ENCODE results near the gene LINGO1. TPM values are rescaled to one million over a fixed set of nuclear protein-coding genes. Genes with fewer than 3 reads are reported as not detected.

LINGO1 gene
- total RNA-seq, 1 donor from 2014 or later, result 4.5 TPM

- Mint-ChIP-seq H3K36me3 (ENCODE audit: low read depth, unreplicated experiment) (no peaks in the 10 kb centered on the region), H3K27me3 (ENCODE audit: low read depth, unreplicated experiment) (peaks cover 16% of the 10 kb centered on the region), H3K27ac (ENCODE audit: unreplicated experiment) (no peak overlapping the region), H3K9me3 (ENCODE audit: unreplicated experiment) (peaks cover 6% of the 10 kb centered on the region), H3K4me3 (ENCODE audit: unreplicated experiment) (no peak overlapping the region), H3K4me1 (ENCODE audit: low read depth, unreplicated experiment) (peaks cover 18% of the 10 kb centered on the region)
- Histone ChIP-seq H3K27ac (ENCODE audit: low read depth, low read length) (no peak overlapping the region), H3K79me2 (ENCODE audit: insufficient read depth, low read length) (no peaks in the 10 kb centered on the region), H3K4me1 (ENCODE audit: insufficient read depth, low read length) (peaks cover 7% of the 10 kb centered on the region), H3K9ac (ENCODE audit: low read length) (no peak overlapping the region), H3K36me3 (ENCODE audit: insufficient read depth, low read length) (no peaks in the 10 kb centered on the region), H2AFZ (ENCODE audit: low read depth, low read length) (no peak overlapping the region), H4K20me1 (ENCODE audit: insufficient read depth, low read length) (no peaks in the 10 kb centered on the region), H3K9me3 (ENCODE audit: insufficient read depth, low read depth, low read length) (no peaks in the 10 kb centered on the region), H3K4me2 (ENCODE audit: low read length) (no peak overlapping the region), H3K27me3 (ENCODE audit: insufficient read depth, low read length) (no peaks in the 10 kb centered on the region), H3K4me3 (ENCODE audit: insufficient read depth, low read depth, low read length) (no peak overlapping the region)
- TF ChIP-seq CTCF (IDR thresholded peaks at IDR 0.05; ENCODE audit: insufficient read depth, low read depth, low read length) (no peak), EZH2 (IDR thresholded peaks at IDR 0.05; ENCODE audit: insufficient read depth, low read length) (no peak)
- no peak for FAIRE-seq
- DNase-seq (ENCODE audit: low read depth), result no peak
Measured at GRCh38 chr15:77603611-77604336, 28.9 kb downstream of the LINGO1 start.

- Mint-ChIP-seq H3K27me3 (ENCODE audit: low read depth, unreplicated experiment) (peaks cover 16% of the 10 kb centered on the region), H3K27ac (ENCODE audit: unreplicated experiment) (no peak overlapping the region), H3K4me1 (ENCODE audit: low read depth, unreplicated experiment) (peaks cover 18% of the 10 kb centered on the region), H3K36me3 (ENCODE audit: low read depth, unreplicated experiment) (no peaks in the 10 kb centered on the region), H3K4me3 (ENCODE audit: unreplicated experiment) (no peak overlapping the region), H3K9me3 (ENCODE audit: unreplicated experiment) (peaks cover 6% of the 10 kb centered on the region)
- H3K36me3 ChIP-seq (ENCODE audit: insufficient read depth, low read length), result no peaks in the 10 kb centered on the region
- no peak overlapping the region for H3K9ac ChIP-seq (ENCODE audit: low read length)
- no peak overlapping the region for H3K4me2 ChIP-seq (ENCODE audit: low read length)
- no peak for TF ChIP-seq EZH2 (IDR thresholded peaks at IDR 0.05; ENCODE audit: insufficient read depth, low read length)
- TF ChIP-seq CTCF (IDR thresholded peaks at IDR 0.05; ENCODE audit: insufficient read depth, low read depth, low read length), result no peak
- no peak overlapping the region for H3K4me3 ChIP-seq (ENCODE audit: insufficient read depth, low read depth, low read length)
- no peaks in the 10 kb centered on the region for H4K20me1 ChIP-seq (ENCODE audit: insufficient read depth, low read length)
- peaks cover 7% of the 10 kb centered on the region for H3K4me1 ChIP-seq (ENCODE audit: insufficient read depth, low read length)
- no peaks in the 10 kb centered on the region for H3K27me3 ChIP-seq (ENCODE audit: insufficient read depth, low read length)
- no peak overlapping the region for H3K27ac ChIP-seq (ENCODE audit: low read depth, low read length)
- H3K79me2 ChIP-seq (ENCODE audit: insufficient read depth, low read length), result no peaks in the 10 kb centered on the region
- DNase-seq (ENCODE audit: low read depth) (no peak), FAIRE-seq (no peak)
- no peaks in the 10 kb centered on the region for H3K9me3 ChIP-seq (ENCODE audit: insufficient read depth, low read depth, low read length)
- no peak overlapping the region for H2AFZ ChIP-seq (ENCODE audit: low read depth, low read length)
Measured at GRCh38 chr15:77602800-77603199, 29.9 kb downstream of the LINGO1 start.

- Histone ChIP-seq H4K20me1 (ENCODE audit: insufficient read depth, low read length) (no peaks in the 10 kb centered on the region), H3K4me3 (ENCODE audit: insufficient read depth, low read depth, low read length) (no peak overlapping the region), H3K4me1 (ENCODE audit: insufficient read depth, low read length) (no peaks in the 10 kb centered on the region), H2AFZ (ENCODE audit: low read depth, low read length) (peak overlapping the region; percentile 27), H3K4me2 (ENCODE audit: low read length) (no peak overlapping the region), H3K79me2 (ENCODE audit: insufficient read depth, low read length) (no peaks in the 10 kb centered on the region), H3K9ac (ENCODE audit: low read length) (no peak overlapping the region), H3K9me3 (ENCODE audit: insufficient read depth, low read depth, low read length) (no peaks in the 10 kb centered on the region), H3K36me3 (ENCODE audit: insufficient read depth, low read length) (no peaks in the 10 kb centered on the region), H3K27me3 (ENCODE audit: insufficient read depth, low read length) (no peaks in the 10 kb centered on the region), H3K27ac (ENCODE audit: low read depth, low read length) (no peak overlapping the region)
- DNase-seq (ENCODE audit: low read depth) (no peak), FAIRE-seq (no peak)
- H3K9me3 Mint-ChIP-seq (ENCODE audit: unreplicated experiment), result peaks cover 6% of the 10 kb centered on the region
- H3K4me3 Mint-ChIP-seq (ENCODE audit: unreplicated experiment), result no peak overlapping the region
- no peaks in the 10 kb centered on the region for H3K36me3 Mint-ChIP-seq (ENCODE audit: low read depth, unreplicated experiment)
- H3K27me3 Mint-ChIP-seq (ENCODE audit: low read depth, unreplicated experiment), result peaks cover 14% of the 10 kb centered on the region
- TF ChIP-seq EZH2 (IDR thresholded peaks at IDR 0.05; ENCODE audit: insufficient read depth, low read length) (no peak), CTCF (IDR thresholded peaks at IDR 0.05; ENCODE audit: insufficient read depth, low read depth, low read length) (no peak)
- no peak overlapping the region for H3K27ac Mint-ChIP-seq (ENCODE audit: unreplicated experiment)
- H3K4me1 Mint-ChIP-seq (ENCODE audit: low read depth, unreplicated experiment), result peaks cover 6% of the 10 kb centered on the region
Measured at GRCh38 chr15:77599899-77600298, 32.8 kb downstream of the LINGO1 start.
